Colon (tissue), 2 donors: Measurements from ENCODE around the gene ALG1L2.
"Not testable (repeated sequence)": the region's sequence is repeated elsewhere in the genome, so short reads cannot be mapped to it uniquely, and the experiment has no call there.

Experiments
- FAIRE-seq: peaks from 2 replicates; lab custom pipeline; 2012; peaks lifted over from hg19 to GRCh38; lab: Jason Lieb, UNC
- donor health status: control.
- donor health status: control.

ALG1L2 gene

GRCh38 chr3:130122891-130123775, 41.5 kb downstream of the ALG1L2 start:
- not testable (repeated sequence) for FAIRE-seq

DNA sequence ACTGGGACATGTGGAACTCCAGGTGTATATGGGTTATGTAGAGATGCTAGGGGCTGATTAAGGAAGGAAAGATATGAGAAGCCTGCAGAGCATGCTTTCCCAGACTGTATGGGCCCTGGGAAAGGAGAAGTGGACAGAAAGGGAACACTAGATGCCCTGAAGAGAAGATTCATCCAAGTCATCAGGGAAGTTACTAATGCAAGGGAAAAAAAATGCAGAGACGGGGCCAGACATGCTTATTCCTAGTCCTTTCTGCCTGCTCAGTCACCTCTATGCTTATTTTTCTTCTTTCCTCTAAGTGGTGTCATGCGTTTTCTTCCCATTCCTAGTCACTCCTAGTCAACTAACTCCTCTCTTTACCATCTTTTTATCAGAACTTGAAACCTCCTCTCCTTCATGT, 43.8 kb downstream of the ALG1L2 start:
- not testable (repeated sequence) for FAIRE-seq

GRCh38 chr3:130136337-130136736, 54.7 kb downstream of the ALG1L2 start:
- not testable (repeated sequence) for FAIRE-seq

DNA sequence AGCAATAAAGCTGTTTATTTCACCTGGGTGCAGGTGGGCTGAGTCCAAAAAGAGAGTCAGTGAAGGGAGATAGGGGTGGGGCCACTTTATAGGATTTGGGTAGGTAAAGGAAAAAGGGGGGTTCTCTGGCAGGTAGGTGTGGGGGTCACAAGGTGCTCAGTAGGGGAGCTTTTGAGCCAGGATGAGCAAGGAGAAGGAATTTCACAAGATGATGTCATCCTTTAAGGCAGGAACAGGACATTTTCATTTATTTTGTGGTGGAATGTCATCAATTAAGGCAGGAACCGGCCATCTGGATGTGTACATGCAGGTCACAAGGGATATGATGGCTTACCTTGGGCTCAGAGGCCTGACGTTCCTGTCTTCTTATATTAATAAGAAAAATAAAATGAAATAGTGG, 56.1 kb downstream of the ALG1L2 start:
- not testable (repeated sequence) for FAIRE-seq

GRCh38 chr3:130138992-130139391, 57.4 kb downstream of the ALG1L2 start:
- not testable (repeated sequence) for FAIRE-seq

- FAIRE-seq = not testable (repeated sequence)
These were observed 59.1 kb downstream of the ALG1L2 start for GRCh38 chr3:130140756-130141155.

DNA sequence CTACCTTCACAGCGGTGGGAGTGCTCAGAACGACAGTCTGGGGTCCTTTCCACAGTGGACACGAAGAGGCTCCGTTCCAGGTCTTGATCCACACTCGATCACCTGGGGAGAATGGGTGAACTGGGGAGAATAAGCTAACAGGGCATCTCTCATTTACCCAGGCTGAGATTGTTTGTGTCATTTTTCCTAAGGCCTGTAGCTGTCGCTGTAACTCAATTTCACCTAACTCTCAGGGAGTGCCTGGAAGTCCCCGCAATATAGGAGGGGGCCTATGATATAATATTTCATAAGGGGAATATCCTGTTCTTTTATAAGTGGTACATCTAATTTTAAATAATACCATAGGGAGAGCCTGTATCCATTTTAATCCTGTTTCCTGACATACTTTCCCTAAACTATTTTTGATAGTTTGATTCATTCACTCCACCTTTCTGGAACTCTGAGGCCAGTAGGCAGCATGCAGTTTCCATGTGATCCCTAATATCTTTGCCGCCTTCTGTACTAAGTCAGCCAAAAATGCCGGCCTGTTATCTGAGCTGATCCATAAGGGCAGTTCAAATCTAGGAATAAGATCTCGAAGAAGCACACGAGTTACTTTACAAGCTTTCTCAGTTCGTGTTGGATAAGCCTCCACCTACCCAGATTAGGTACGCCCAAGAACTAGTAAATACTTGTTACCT, 62.2 kb downstream of the ALG1L2 start:
- not testable (repeated sequence) for FAIRE-seq

- not testable (repeated sequence) for FAIRE-seq
These were observed 62.7 kb downstream of the ALG1L2 start for GRCh38 chr3:130144328-130144650.

DNA sequence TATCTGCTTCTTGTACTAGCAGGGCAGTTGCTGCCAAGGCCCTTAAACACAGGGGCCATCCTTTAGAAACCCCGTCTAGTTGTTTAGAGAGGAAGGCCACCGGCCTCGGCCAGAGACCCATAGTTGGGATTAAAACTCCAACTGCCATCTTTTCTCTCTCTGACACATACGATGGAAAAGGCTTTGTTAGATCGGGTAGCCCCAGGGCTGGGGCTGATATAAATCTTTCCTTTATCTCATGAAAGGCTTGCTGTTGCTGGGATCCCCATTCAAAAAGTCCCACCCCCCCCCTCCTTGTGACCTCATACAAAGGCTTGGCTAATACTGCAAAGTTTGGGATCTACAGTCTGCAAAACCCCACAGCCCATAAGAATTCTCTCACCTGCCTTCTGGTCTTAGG, 63.8 kb downstream of the ALG1L2 start:
- FAIRE-seq = not testable (repeated sequence)

GRCh38 chr3:130146465-130146864, 64.8 kb downstream of the ALG1L2 start:
- not testable (repeated sequence) for FAIRE-seq
